ENCODE results near the gene TAS2R43. TPM values are rescaled to one million over a fixed set of nuclear protein-coding genes. Genes with fewer than 3 reads are reported as not detected.

TAS2R43 gene, protein sequence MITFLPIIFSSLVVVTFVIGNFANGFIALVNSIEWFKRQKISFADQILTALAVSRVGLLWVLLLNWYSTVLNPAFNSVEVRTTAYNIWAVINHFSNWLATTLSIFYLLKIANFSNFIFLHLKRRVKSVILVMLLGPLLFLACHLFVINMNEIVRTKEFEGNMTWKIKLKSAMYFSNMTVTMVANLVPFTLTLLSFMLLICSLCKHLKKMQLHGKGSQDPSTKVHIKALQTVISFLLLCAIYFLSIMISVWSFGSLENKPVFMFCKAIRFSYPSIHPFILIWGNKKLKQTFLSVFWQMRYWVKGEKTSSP
- total RNA-seq, result 2.0 and 2.4 TPM in 2 replicates

DNA sequence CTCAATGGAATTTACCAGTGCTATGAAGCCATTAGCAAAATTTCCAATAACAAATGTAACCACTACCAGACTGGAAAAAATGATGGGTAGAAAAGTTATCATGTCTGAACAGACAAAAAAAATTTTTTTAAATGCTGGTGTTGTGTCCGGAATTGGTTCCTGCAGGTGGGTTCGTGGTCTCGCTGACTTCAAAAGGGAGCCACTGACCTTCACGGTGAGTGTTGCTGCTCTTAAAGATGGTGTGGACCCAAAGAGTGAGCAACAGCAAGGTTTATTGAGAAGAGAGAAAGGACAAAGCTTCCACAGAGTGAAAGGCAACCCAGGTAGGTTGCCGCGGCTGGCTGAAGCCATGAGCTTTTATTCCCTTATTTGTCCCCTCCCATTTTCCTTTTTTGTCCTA is at the start of gene TAS2R43:
TSS of gene TAS2R43 (minus strand) at position 186 of the 400 bp plus-strand sequence. CDS start at position 102, 84 bp downstream.

DNA sequence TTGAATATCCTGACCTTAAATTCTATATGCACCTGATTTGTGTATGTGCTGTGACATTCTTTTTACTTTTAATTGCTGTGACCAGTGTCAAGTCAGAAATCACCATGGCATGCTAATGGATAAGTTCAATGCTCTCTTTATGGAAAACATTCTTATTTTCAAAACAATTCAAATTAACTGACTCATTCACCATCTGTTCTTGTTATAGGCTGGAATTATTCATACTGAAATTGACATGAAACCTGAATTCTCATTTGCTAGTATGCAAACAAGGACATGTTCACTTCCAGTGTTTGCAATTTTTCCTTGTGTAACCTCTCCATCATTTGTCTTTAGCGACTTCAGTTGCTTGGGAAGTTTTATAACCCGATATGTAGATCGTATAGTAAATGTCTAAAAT is 42.2 kb upstream of the TAS2R43 start, which contains the start of gene TAS2R30:
TSS of gene TAS2R30 (minus strand) at position 340 of the 400 bp plus-strand sequence. CDS start 400 bp downstream, outside the sequence.

DNA sequence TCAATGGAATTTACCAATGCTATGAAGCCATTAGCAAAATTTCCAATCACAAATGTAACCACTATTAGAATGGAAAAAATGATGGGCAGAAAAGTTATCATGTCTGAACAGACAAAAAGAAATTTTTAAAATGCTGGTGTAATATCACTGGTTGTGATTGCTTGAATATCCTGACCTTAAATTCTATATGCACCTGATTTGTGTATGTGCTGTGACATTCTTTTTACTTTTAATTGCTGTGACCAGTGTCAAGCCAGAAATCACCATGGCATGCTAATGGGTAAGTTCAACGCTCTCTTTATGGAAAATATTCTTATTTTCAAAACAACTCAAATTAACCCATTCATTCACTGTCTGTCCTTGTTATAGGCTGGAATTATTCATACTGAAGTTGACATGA is 29.9 kb downstream of the TAS2R43 start, which contains the start of gene TAS2R46:
TSS of gene TAS2R46 (minus strand) at position 101 of the 400 bp plus-strand sequence. CDS start at position 101, 0 bp downstream.

Small RNAs within 50 kb of the gene (small RNA-seq; reads per million reads assigned to genes)
- gene AC018630.1, result not detected

Other genes starting within 250 kb of the TAS2R43 start
- gene PRR4, start 242.8 kb downstream of the TAS2R43 start, total RNA-seq, result 0.98 and 3.5 TPM in 2 replicates
- gene PRH1, start 208.1 kb downstream of the TAS2R43 start, total RNA-seq, result 21.8 and 24.3 TPM in 2 replicates
- gene TAS2R13, start 182.8 kb downstream of the TAS2R43 start, total RNA-seq, result 1.5 and 2.0 TPM in 2 replicates
- gene PRH2, start 163.1 kb downstream of the TAS2R43 start, total RNA-seq, result 1.1 and 1.2 TPM in 2 replicates
- 2.5 and 2.7 TPM in 2 replicates for gene TAS2R14, start 153.1 kb downstream of the TAS2R43 start, total RNA-seq
- gene TAS2R50, start 105.4 kb downstream of the TAS2R43 start, total RNA-seq, result 3.1 and 4.1 TPM in 2 replicates
- gene TAS2R20, start 94.0 kb downstream of the TAS2R43 start, total RNA-seq, result 2.7 and 4.1 TPM in 2 replicates
- gene TAS2R19, start 69.7 kb downstream of the TAS2R43 start, total RNA-seq, result 4.7 and 6.2 TPM in 2 replicates
- gene TAS2R31, start 60.9 kb downstream of the TAS2R43 start, total RNA-seq, result 3.1 and 7.1 TPM in 2 replicates
- 2.5 and 2.7 TPM in 2 replicates for gene TAS2R46, start 30.0 kb downstream of the TAS2R43 start, total RNA-seq
- gene TAS2R30, start 42.3 kb upstream of the TAS2R43 start, total RNA-seq, result 5.5 and 7.0 TPM in 2 replicates
- 4.7 and 7.4 TPM in 2 replicates for gene SMIM10L1, start 78.9 kb upstream of the TAS2R43 start, total RNA-seq
- not detected in 2 replicates for gene TAS2R42, start 94.6 kb upstream of the TAS2R43 start, total RNA-seq
- gene PRB3, start 177.4 kb upstream of the TAS2R43 start, total RNA-seq, result not detected in 2 replicates
- gene PRB4, start 218.1 kb upstream of the TAS2R43 start, total RNA-seq, result not detected in 2 replicates